Measurements from ENCODE around the gene PHAF1.

The PHAF1 gene

DNA sequence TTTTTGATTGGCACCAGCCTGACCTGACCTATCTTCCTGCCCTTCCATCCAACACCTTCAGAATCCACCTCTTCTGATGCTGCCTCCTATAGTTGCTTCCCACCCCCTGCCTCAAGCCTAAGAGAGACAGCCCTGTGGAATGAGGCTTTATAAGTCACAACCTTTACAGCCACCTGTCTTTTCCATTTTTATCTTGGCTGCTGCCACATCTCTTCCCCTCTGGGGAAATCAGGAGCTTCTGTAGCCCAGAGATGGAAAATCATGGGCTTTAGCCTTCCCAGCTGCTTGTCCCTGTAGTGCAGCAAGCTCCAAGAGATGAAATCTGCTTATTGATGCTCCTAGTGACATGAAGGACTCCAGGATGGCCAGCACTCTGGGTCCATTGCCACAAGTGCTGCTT is 18.7 kb downstream of the PHAF1 start:
- peaks cover 41% of the 10 kb centered on the region for H3K36me3 ChIP-seq (ENCODE audit: low read depth)
- H3K27me3 ChIP-seq (ENCODE audit: insufficient read depth, poor library complexity, severe bottlenecking), result no peaks in the 10 kb centered on the region
- no peak for DNase-seq (ENCODE audit: low spot score)
- no peak overlapping the region for H3K27ac ChIP-seq (ENCODE audit: poor library complexity, severe bottlenecking)
- no peak overlapping the region for H3K4me3 ChIP-seq (ENCODE audit: severe bottlenecking)
- TF ChIP-seq, protein P1, sequence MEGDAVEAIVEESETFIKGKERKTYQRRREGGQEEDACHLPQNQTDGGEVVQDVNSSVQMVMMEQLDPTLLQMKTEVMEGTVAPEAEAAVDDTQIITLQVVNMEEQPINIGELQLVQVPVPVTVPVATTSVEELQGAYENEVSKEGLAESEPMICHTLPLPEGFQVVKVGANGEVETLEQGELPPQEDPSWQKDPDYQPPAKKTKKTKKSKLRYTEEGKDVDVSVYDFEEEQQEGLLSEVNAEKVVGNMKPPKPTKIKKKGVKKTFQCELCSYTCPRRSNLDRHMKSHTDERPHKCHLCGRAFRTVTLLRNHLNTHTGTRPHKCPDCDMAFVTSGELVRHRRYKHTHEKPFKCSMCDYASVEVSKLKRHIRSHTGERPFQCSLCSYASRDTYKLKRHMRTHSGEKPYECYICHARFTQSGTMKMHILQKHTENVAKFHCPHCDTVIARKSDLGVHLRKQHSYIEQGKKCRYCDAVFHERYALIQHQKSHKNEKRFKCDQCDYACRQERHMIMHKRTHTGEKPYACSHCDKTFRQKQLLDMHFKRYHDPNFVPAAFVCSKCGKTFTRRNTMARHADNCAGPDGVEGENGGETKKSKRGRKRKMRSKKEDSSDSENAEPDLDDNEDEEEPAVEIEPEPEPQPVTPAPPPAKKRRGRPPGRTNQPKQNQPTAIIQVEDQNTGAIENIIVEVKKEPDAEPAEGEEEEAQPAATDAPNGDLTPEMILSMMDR (IDR thresholded peaks at IDR 0.05; ENCODE audit: poor library complexity, severe bottlenecking), result no peak
- no peaks in the 10 kb centered on the region for H3K4me1 ChIP-seq (ENCODE audit: insufficient read depth, poor library complexity, severe bottlenecking)
- ATAC-seq (ENCODE audit: low read depth), result no peak
- H3K9me3 ChIP-seq (ENCODE audit: severe bottlenecking), result no peaks in the 10 kb centered on the region

DNA sequence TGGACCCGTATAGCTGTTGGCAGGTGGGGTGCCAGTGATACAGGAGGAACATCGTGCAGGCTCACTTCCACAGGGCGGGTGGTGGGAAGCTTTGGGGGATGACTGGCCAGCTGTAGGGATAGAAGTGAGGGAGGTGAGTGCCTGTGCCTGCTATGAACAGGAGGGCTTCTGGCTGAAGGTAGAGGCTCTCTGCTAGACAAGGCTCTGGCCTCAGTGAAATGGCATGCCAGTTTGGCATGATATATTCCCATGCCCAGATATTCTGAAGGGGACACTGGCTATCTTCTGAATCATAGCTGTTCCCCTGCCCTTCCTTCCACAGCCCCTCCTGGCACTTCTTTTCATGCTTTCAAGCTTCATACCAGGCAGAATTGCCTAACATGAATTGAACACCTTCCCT is 19.1 kb downstream of the PHAF1 start:
- H3K9me3 ChIP-seq (ENCODE audit: severe bottlenecking), result no peaks in the 10 kb centered on the region
- TF ChIP-seq, protein P1 (IDR thresholded peaks at IDR 0.05; ENCODE audit: poor library complexity, severe bottlenecking), result no peak
- ATAC-seq (ENCODE audit: low read depth) (no peak), DNase-seq (ENCODE audit: low spot score) (no peak)
- no peaks in the 10 kb centered on the region for H3K4me1 ChIP-seq (ENCODE audit: insufficient read depth, poor library complexity, severe bottlenecking)
- no peak overlapping the region for H3K27ac ChIP-seq (ENCODE audit: poor library complexity, severe bottlenecking)
- H3K36me3 ChIP-seq (ENCODE audit: low read depth), result peaks cover 38% of the 10 kb centered on the region
- no peak overlapping the region for H3K4me3 ChIP-seq (ENCODE audit: severe bottlenecking)
- H3K27me3 ChIP-seq (ENCODE audit: insufficient read depth, poor library complexity, severe bottlenecking), result no peaks in the 10 kb centered on the region

DNA sequence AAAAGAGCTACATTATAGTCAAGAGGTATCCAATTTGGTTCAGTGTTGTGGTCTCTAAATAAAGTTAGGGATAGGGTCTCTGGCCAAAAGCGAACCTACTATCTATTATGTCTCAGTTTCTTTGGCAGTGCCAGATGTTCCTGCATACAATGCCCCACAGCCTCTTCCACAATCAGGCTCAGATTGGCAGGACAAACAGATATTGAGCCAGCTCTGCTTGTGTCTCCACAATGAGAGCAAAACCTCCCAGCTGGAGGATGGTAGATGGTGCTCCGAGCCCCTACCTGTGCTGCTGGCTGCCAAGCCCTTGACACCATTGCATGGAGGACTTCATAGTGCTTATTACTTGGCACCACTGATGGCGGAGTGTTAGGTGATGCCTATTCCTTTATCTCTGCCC is 19.7 kb downstream of the PHAF1 start:
- Histone ChIP-seq H3K27me3 (ENCODE audit: insufficient read depth, poor library complexity, severe bottlenecking) (no peaks in the 10 kb centered on the region), H3K4me1 (ENCODE audit: insufficient read depth, poor library complexity, severe bottlenecking) (no peaks in the 10 kb centered on the region), H3K36me3 (ENCODE audit: low read depth) (peaks cover 39% of the 10 kb centered on the region), H3K4me3 (ENCODE audit: severe bottlenecking) (no peak overlapping the region), H3K9me3 (ENCODE audit: severe bottlenecking) (no peaks in the 10 kb centered on the region), H3K27ac (ENCODE audit: poor library complexity, severe bottlenecking) (no peak overlapping the region)
- TF ChIP-seq, protein P1 (IDR thresholded peaks at IDR 0.05; ENCODE audit: poor library complexity, severe bottlenecking), result no peak
- ATAC-seq (ENCODE audit: low read depth) (no peak), DNase-seq (ENCODE audit: low spot score) (no peak)

DNA sequence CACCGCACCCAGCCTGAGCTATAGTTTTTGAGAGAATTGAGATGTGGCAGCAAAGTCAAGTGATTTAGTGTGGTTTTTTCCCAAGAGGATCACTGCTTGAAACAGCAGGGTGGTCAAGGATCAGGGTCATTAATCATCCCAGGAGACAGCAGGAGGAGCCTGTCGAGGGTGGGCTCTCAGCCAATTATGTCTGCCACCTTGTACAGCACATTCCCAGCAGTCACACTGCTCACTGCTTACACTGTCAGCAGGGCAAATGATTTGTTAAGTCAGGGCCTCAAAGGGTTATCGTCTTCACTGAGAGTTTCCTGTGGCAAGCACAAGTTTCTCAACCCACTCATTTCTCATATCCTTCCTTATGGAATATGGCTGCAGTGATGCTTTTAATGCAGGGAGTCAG is 27.9 kb downstream of the PHAF1 start:
- no peak for DNase-seq (ENCODE audit: low spot score)
- no peak overlapping the region for H3K4me3 ChIP-seq (ENCODE audit: severe bottlenecking)
- TF ChIP-seq, protein P1 (IDR thresholded peaks at IDR 0.05; ENCODE audit: poor library complexity, severe bottlenecking), result no peak
- no peaks in the 10 kb centered on the region for H3K27me3 ChIP-seq (ENCODE audit: insufficient read depth, poor library complexity, severe bottlenecking)
- no peak for ATAC-seq (ENCODE audit: low read depth)
- H3K27ac ChIP-seq (ENCODE audit: poor library complexity, severe bottlenecking), result no peak overlapping the region
- no peaks in the 10 kb centered on the region for H3K9me3 ChIP-seq (ENCODE audit: severe bottlenecking)
- H3K36me3 ChIP-seq (ENCODE audit: low read depth), result peaks cover 71% of the 10 kb centered on the region
- no peaks in the 10 kb centered on the region for H3K4me1 ChIP-seq (ENCODE audit: insufficient read depth, poor library complexity, severe bottlenecking)

DNA sequence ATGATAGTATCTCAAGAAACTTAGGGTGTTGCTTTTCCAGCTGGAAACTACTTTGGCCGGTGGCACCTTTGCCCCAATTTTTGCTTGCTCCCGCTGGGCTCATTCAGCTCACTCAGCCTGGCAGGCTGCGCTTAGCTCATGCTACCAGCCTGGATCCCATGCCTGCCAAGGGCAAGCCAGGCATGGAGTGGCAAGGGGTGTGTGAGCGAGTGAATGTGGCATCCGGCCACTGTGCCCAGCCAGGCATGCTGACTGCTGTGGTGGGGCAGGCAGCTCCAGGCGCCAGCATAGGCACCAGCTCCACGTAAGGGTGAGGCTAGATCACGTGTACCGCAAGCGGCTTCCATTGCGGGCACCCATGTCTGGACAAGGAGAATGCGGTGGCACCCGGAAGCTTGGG is 31.6 kb downstream of the PHAF1 start:
- TF ChIP-seq, protein P1 (IDR thresholded peaks at IDR 0.05; ENCODE audit: poor library complexity, severe bottlenecking), result no peak
- Histone ChIP-seq H3K27ac (ENCODE audit: poor library complexity, severe bottlenecking) (no peak overlapping the region), H3K4me3 (ENCODE audit: severe bottlenecking) (no peak overlapping the region), H3K4me1 (ENCODE audit: insufficient read depth, poor library complexity, severe bottlenecking) (no peaks in the 10 kb centered on the region), H3K36me3 (ENCODE audit: low read depth) (peaks cover 80% of the 10 kb centered on the region), H3K27me3 (ENCODE audit: insufficient read depth, poor library complexity, severe bottlenecking) (no peaks in the 10 kb centered on the region), H3K9me3 (ENCODE audit: severe bottlenecking) (no peaks in the 10 kb centered on the region)
- ATAC-seq (ENCODE audit: low read depth) (no peak), DNase-seq (ENCODE audit: low spot score) (no peak)
